GM18508 (cell line): ENCODE data around the gene BHLHE23.
"Not testable (repeated sequence)": the region's sequence is repeated elsewhere in the genome, so short reads cannot be mapped to it uniquely, and the experiment has no call there.

ENCODE experiments used
- ATAC-seq: cut with Tn5 transposase; IDR thresholded peaks from one replicate; pipeline ENCODE4 v1.9.1; 2021; ENCODE audit warnings: moderate number of reproducible peaks; ENCODE audit not compliant: insufficient read depth, unreplicated experiment

The BHLHE23 gene

GRCh38 chr20:63043348-63044203 lies 36.8 kb upstream of the BHLHE23 start:
- no peak for ATAC-seq

DNA sequence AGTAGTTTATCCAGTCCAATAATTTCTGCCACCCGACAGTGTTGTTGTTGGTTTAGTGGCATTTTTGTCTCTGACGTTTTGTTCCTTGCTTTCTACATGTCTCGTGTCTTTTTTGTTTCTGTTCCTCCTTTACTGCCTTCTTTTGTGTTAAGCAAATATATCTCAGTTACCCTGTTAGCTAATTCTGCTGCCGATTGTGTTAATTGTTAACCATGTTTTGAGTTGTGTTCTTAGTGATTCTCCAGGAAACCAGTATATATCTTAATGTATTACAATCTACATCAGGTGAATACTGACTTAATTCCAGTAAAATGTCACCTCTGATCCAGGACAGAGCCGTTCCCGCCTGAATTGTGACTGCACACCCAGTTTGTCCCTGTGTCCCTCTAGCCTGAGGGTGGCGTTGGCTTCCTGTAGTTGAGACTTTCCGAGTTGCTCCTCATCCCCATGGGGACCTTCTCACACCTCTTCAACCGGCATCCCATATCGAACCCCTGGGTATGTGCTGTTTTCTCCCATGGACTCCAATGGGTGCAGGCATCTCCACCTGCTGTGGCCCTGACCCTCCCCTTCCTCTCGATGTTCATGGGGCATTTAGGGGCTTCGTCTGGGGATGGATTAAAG lies 35.8 kb upstream of the BHLHE23 start:
- ATAC-seq = no peak

- ATAC-seq = no peak
These were observed 35.0 kb upstream of the BHLHE23 start for GRCh38 chr20:63041776-63042175.

DNA sequence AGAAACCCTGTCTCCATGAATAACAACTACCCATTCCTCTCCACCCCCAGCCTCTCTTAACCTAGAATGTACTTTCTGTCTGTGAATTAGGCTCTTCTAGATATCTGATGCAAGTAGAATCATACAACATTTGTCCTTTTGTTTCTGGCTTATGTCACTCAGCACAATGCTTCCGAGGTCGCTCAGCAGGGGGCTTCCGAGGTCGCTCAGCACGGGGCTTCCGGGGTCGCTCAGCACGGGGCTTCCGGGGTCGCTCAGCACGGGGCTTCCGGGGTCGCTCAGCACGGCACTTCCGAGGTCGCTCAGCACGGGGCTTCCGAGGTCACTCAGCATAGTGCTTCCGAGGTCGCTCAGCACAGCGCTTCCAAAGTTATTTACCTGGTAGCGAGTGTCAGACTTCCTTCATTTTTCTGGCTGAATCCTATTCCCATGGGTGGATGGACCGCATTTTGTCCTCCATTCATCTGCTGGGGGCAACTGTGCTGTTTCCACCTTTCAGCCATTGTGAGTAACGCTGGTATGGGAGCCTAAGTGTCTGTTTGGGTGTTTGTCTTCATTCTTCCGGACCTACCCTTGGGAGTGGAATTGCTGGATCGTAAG lies 31.0 kb upstream of the BHLHE23 start:
- no peak for ATAC-seq

GRCh38 chr20:63036291-63036690 lies 29.5 kb upstream of the BHLHE23 start:
- ATAC-seq = no peak

DNA sequence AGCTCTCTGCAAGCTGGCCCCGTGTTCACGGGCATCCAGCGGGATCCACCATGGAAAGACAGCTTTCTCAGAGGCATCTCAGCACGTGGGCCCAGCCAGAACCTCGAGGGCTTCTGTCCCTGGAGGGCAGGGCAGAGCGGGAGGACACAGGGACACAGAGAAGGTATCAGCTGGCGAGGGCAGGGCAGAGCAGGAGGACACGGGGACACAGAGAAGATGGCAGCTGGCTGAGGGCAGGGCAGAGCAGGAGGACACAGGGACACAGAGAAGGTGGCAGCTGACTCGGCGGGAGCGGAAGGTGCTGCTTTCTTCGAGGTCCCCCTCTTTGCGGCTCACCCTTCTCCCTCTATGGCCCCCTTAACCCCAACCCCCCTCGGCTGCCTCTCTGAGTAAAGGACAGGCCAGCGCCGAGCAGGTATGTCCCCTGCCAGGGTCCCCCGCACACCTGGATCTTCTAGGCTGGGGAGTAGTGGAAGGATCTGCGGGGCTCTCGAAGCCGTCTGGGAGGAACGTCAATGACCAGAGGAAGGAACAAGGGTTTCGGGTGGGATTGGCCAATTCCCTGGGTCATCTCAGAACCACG lies 28.9 kb upstream of the BHLHE23 start:
- ATAC-seq = no peak

- not testable (repeated sequence) for ATAC-seq
These were observed 28.2 kb upstream of the BHLHE23 start for GRCh38 chr20:63034710-63035602.

GRCh38 chr20:63033794-63034709 lies 27.3 kb upstream of the BHLHE23 start:
- ATAC-seq = no peak

- no peak for ATAC-seq
These were observed 26.4 kb upstream of the BHLHE23 start for GRCh38 chr20:63032861-63033793.

DNA sequence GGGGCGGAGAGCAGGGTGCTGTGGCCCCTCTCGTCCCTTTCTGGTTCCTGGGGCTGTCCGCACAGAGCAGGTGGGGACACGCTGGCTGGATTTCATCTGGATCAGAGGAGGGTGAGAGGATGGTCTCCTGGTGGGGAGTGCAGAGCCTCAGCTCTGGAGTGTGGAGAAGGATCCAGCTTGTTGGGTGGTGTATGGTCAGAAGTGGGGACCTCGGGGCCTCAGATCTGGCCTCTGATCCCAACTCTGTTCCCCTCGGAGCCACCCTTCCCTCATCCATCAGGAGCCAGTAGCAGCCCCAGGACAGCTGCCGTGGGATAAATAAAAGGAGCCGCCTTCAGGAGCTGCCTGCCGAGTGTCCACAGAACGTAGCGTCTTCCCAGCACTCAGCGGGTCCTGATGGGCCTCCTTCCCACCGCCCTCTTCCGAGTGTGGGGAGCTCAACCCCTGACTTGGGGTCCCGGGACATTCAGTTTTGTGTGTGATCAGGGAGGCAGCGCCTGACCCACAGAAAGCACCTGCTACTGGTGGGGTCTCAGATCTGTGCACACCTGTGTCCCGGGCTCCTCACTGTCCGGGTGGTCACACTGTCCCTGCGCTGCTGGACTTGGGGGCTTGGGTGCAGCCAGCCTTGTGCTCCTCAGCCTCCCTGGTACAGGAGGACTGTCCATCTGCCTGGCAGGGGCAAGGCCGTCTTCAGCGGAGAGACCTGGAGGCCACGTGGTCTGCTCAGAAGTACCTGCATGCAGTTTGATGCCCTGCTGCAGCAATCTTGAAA lies 25.4 kb upstream of the BHLHE23 start:
- no peak for ATAC-seq

- ATAC-seq = no peak
These were observed 24.7 kb upstream of the BHLHE23 start for GRCh38 chr20:63031251-63032014.

- ATAC-seq = no peak
These were observed 22.8 kb upstream of the BHLHE23 start for GRCh38 chr20:63029358-63030121.

GRCh38 chr20:63028461-63028921 lies 21.7 kb upstream of the BHLHE23 start:
- ATAC-seq = no peak

- ATAC-seq = no peak
These were observed 21.2 kb upstream of the BHLHE23 start for GRCh38 chr20:63027922-63028389.

GRCh38 chr20:63027221-63027921 lies 20.6 kb upstream of the BHLHE23 start:
- no peak for ATAC-seq
